Measurements from ENCODE around the gene NHSL1.
A peak's percentile ranks its signal among the peaks of the same experiment; 100 is the strongest.

NHSL1 gene

GRCh38 chr6:138525355-138525754, 26.1 kb upstream of the NHSL1 start:
- no peaks in the 10 kb centered on the region for H3K9me3 ChIP-seq (replicated peaks; ENCODE audit: insufficient read depth, low read length)
- no peaks in the 10 kb centered on the region for H3K4me1 ChIP-seq (ENCODE audit: low read length)
- no peak overlapping the region for H2AFZ ChIP-seq (ENCODE audit: low read length)
- no peak for DNase-seq
- no peak overlapping the region for H3K9ac ChIP-seq (ENCODE audit: low read length)
- no peak overlapping the region for H3K4me3 ChIP-seq (ENCODE audit: low read length)
- H3K27ac ChIP-seq (ENCODE audit: low read length) = no peak overlapping the region
- H3K79me2 ChIP-seq (ENCODE audit: low read length) = no peaks in the 10 kb centered on the region
- no peaks in the 10 kb centered on the region for H3K27me3 ChIP-seq (replicated peaks; ENCODE audit: insufficient read depth, low read length)
- H3K4me2 ChIP-seq (ENCODE audit: low read depth, low read length) = no peak overlapping the region
- no peaks in the 10 kb centered on the region for H3K36me3 ChIP-seq (replicated peaks; ENCODE audit: insufficient read depth, low read length)
- no peaks in the 10 kb centered on the region for H3F3A ChIP-seq (ENCODE audit: insufficient read depth, low read length)
- no peak for TF ChIP-seq EZH2phosphoT487 (IDR thresholded peaks at IDR 0.05; ENCODE audit: low read length)
- no peak for TF ChIP-seq EZH2 (optimal IDR thresholded peaks at IDR 0.05; ENCODE audit: low read depth, low read length)
- TF ChIP-seq CTCF (IDR thresholded peaks at IDR 0.05; ENCODE audit: low read length) = no peak
- no peaks in the 10 kb centered on the region for H4K20me1 ChIP-seq (ENCODE audit: insufficient read depth, low read length)
- no peaks in the 10 kb centered on the region for H3K9me2 ChIP-seq (replicated peaks; ENCODE audit: insufficient read depth, low read length)

DNA sequence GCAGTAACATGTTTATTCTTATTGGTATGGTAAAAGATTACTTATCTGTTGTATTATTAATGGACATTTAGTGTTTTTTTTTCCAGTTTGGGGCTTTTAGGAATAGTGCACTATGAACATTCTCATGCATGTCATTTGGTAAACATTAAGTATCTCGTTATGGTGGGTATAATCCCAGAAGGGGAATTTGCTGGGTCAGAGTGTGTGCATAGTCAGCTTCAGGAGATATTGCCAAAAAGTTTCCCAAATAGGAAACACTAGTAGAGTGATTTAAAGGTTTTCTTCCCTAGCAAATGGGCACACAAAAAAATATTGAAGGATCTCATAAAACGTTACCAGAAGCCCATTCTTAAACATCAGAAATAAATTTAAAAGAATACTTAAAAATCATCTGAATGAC, 25.2 kb upstream of the NHSL1 start:
- H3K4me1 ChIP-seq (ENCODE audit: low read length) = no peaks in the 10 kb centered on the region
- no peak overlapping the region for H3K27ac ChIP-seq (ENCODE audit: low read length)
- H3F3A ChIP-seq (ENCODE audit: insufficient read depth, low read length) = no peaks in the 10 kb centered on the region
- H3K79me2 ChIP-seq (ENCODE audit: low read length) = no peaks in the 10 kb centered on the region
- no peak overlapping the region for H3K9ac ChIP-seq (ENCODE audit: low read length)
- DNase-seq = no peak
- no peaks in the 10 kb centered on the region for H3K36me3 ChIP-seq (replicated peaks; ENCODE audit: insufficient read depth, low read length)
- H3K9me3 ChIP-seq (replicated peaks; ENCODE audit: insufficient read depth, low read length) = no peaks in the 10 kb centered on the region
- TF ChIP-seq EZH2phosphoT487 (IDR thresholded peaks at IDR 0.05; ENCODE audit: low read length) (no peak), CTCF (IDR thresholded peaks at IDR 0.05; ENCODE audit: low read length) (no peak), EZH2 (optimal IDR thresholded peaks at IDR 0.05; ENCODE audit: low read depth, low read length) (no peak)
- H2AFZ ChIP-seq (ENCODE audit: low read length) = no peak overlapping the region
- no peaks in the 10 kb centered on the region for H3K27me3 ChIP-seq (replicated peaks; ENCODE audit: insufficient read depth, low read length)
- H3K4me3 ChIP-seq (ENCODE audit: low read length) = no peak overlapping the region
- no peaks in the 10 kb centered on the region for H4K20me1 ChIP-seq (ENCODE audit: insufficient read depth, low read length)
- H3K4me2 ChIP-seq (ENCODE audit: low read depth, low read length) = no peak overlapping the region
- H3K9me2 ChIP-seq (replicated peaks; ENCODE audit: insufficient read depth, low read length) = no peaks in the 10 kb centered on the region

GRCh38 chr6:138523347-138524210, 24.3 kb upstream of the NHSL1 start:
- H3K4me2 ChIP-seq (ENCODE audit: low read depth, low read length) = no peak overlapping the region
- H3K4me3 ChIP-seq (ENCODE audit: low read length) = no peak overlapping the region
- no peaks in the 10 kb centered on the region for H3K36me3 ChIP-seq (replicated peaks; ENCODE audit: insufficient read depth, low read length)
- H3K4me1 ChIP-seq (ENCODE audit: low read length) = no peaks in the 10 kb centered on the region
- H3K9ac ChIP-seq (ENCODE audit: low read length) = no peak overlapping the region
- DNase-seq = no peak
- H3K9me3 ChIP-seq (replicated peaks; ENCODE audit: insufficient read depth, low read length) = no peaks in the 10 kb centered on the region
- H3F3A ChIP-seq (ENCODE audit: insufficient read depth, low read length) = no peaks in the 10 kb centered on the region
- H2AFZ ChIP-seq (ENCODE audit: low read length) = no peak overlapping the region
- no peak overlapping the region for H3K27ac ChIP-seq (ENCODE audit: low read length)
- no peaks in the 10 kb centered on the region for H3K79me2 ChIP-seq (ENCODE audit: low read length)
- no peaks in the 10 kb centered on the region for H3K27me3 ChIP-seq (replicated peaks; ENCODE audit: insufficient read depth, low read length)
- no peaks in the 10 kb centered on the region for H4K20me1 ChIP-seq (ENCODE audit: insufficient read depth, low read length)
- no peaks in the 10 kb centered on the region for H3K9me2 ChIP-seq (replicated peaks; ENCODE audit: insufficient read depth, low read length)
- TF ChIP-seq EZH2phosphoT487 (IDR thresholded peaks at IDR 0.05; ENCODE audit: low read length) = no peak
- TF ChIP-seq EZH2 (optimal IDR thresholded peaks at IDR 0.05; ENCODE audit: low read depth, low read length) = no peak

DNA sequence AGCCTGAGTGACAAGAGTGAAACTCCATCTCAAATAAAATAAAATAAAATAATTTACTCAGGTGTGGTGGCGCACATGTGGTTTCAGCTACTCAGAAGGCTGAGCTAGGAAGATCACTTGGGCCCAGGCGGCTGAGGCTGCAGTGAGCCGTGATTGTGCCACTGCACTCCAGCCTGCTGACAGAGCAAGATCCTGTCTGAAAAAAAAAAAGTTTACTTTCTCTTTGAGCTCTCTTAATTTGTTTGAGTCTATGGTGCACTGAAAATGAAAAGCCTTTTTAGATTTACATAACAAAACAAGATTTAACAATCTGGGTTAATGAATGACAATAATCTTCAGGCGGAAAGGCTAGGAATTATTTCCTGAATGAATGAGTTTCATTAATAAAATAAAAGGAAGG, 23.3 kb upstream of the NHSL1 start:
- Histone ChIP-seq H3K27me3 (replicated peaks; ENCODE audit: insufficient read depth, low read length) (no peaks in the 10 kb centered on the region), H3K4me3 (ENCODE audit: low read length) (no peak overlapping the region), H3K27ac (ENCODE audit: low read length) (no peak overlapping the region), H3K4me2 (ENCODE audit: low read depth, low read length) (peak overlapping the region; percentile 33; the same call in 1 of the 2 replicates), H3K9ac (ENCODE audit: low read length) (no peak overlapping the region), H3K79me2 (ENCODE audit: low read length) (no peaks in the 10 kb centered on the region), H2AFZ (ENCODE audit: low read length) (no peak overlapping the region; the same call in 1 of the 2 replicates), H3K9me2 (replicated peaks; ENCODE audit: insufficient read depth, low read length) (no peaks in the 10 kb centered on the region), H3K4me1 (ENCODE audit: low read length) (peaks cover 6% of the 10 kb centered on the region), H3K36me3 (replicated peaks; ENCODE audit: insufficient read depth, low read length) (no peaks in the 10 kb centered on the region), H3K9me3 (replicated peaks; ENCODE audit: insufficient read depth, low read length) (no peaks in the 10 kb centered on the region), H3F3A (ENCODE audit: insufficient read depth, low read length) (no peaks in the 10 kb centered on the region; the same call in 1 of the 2 replicates), H4K20me1 (ENCODE audit: insufficient read depth, low read length) (no peaks in the 10 kb centered on the region)
- TF ChIP-seq CTCF (IDR thresholded peaks at IDR 0.05; ENCODE audit: low read length) (no peak), EZH2phosphoT487 (IDR thresholded peaks at IDR 0.05; ENCODE audit: low read length) (no peak), EZH2 (optimal IDR thresholded peaks at IDR 0.05; ENCODE audit: low read depth, low read length) (no peak)
- DNase-seq = peak; percentile 59

All from MM.1S (cell line).